IMR-90 (cell line): Measurements from ENCODE around the gene UCP1.

Source experiments
- RAD21 ChIP-seq: IDR thresholded peaks from 2 replicates; pipeline ENCODE4 v1.6.1; 2012; ENCODE audit warnings: low read length, improper control_type of control experiment
- TF ChIP-seq, protein P1 (sequence below): conservative IDR thresholded peaks from 2 replicates; pipeline ENCODE4 v1.5.1; 2012; ENCODE audit warnings: mild to moderate bottlenecking, low read depth, low read length, improper control_type of control experiment

DNA sequence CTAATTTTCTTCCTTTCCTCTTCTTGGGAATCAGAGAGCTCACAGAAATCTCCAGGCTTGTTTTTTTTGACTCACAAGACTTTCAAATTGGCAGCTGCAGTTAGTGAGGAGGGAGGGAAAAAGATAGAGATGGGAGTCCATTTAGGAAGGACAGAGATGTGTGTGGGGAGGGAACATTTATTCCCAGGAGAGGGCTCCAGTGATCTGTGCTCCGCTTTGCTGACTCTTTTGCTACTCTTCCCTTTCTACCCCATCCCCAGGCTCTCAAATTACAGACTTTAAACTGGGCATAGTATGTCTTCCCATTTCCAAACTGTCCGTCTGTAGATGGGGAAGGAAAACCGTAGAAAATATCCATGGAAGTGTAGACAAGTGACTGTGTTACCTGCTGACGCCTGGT, 39.1 kb upstream of the UCP1 start:
- TF ChIP-seq, protein P1, sequence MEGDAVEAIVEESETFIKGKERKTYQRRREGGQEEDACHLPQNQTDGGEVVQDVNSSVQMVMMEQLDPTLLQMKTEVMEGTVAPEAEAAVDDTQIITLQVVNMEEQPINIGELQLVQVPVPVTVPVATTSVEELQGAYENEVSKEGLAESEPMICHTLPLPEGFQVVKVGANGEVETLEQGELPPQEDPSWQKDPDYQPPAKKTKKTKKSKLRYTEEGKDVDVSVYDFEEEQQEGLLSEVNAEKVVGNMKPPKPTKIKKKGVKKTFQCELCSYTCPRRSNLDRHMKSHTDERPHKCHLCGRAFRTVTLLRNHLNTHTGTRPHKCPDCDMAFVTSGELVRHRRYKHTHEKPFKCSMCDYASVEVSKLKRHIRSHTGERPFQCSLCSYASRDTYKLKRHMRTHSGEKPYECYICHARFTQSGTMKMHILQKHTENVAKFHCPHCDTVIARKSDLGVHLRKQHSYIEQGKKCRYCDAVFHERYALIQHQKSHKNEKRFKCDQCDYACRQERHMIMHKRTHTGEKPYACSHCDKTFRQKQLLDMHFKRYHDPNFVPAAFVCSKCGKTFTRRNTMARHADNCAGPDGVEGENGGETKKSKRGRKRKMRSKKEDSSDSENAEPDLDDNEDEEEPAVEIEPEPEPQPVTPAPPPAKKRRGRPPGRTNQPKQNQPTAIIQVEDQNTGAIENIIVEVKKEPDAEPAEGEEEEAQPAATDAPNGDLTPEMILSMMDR: no peak
- TF ChIP-seq RAD21: no peak
